HepG2 (cell line): ENCODE data around the gene ZPR1. TPM values are rescaled to one million over a fixed set of nuclear protein-coding genes. Genes with fewer than 3 reads are reported as not detected.

Experiments used
- CBFB ChIP-seq: sonication (generic); formaldehyde crosslinking; IDR thresholded peaks from 2 replicates; pipeline ENCODE4 v1.4.0; 2020; ENCODE audit warnings: missing genetic modification reagents
- CCDC6 ChIP-seq: sonication (generic); formaldehyde crosslinking; IDR thresholded peaks from 2 replicates; pipeline ENCODE4 v1.8.1; 2022; ENCODE audit warnings: mild to moderate bottlenecking, missing genetic modification reagents, moderate library complexity
- CENPBD1 ChIP-seq: sonication (generic); formaldehyde crosslinking; IDR thresholded peaks from 2 replicates; pipeline ENCODE4 v1.8.0; 2022; ENCODE audit warnings: missing genetic modification reagents, low read depth, mild to moderate bottlenecking, borderline replicate concordance
- DPF2 ChIP-seq: sonication (generic); formaldehyde crosslinking; IDR thresholded peaks from 2 replicates; pipeline ENCODE4 v1.4.0; 2020; ENCODE audit warnings: mild to moderate bottlenecking, low read depth, missing genetic modification reagents, borderline replicate concordance
- GRHL1 ChIP-seq: sonication (generic); formaldehyde crosslinking; conservative IDR thresholded peaks from 2 replicates; pipeline ENCODE4 v1.8.0; 2022; ENCODE audit warnings: missing genetic modification reagents
- HNRNPUL1 ChIP-seq: fragments of 200-400 bp; formaldehyde crosslinking; IDR thresholded peaks from 2 replicates; pipeline ENCODE4 v1.6.1; 2017; ENCODE audit warnings: low read depth, mild to moderate bottlenecking, low read length, moderate library complexity
- JUNB ChIP-seq: sonication (generic); formaldehyde crosslinking; IDR thresholded peaks from 2 replicates; pipeline ENCODE4 v1.8.0; 2022; ENCODE audit warnings: missing genetic modification reagents, mild to moderate bottlenecking, borderline replicate concordance
- KLF16 ChIP-seq, 2 experiments: sonication (generic) in 1 of 2; formaldehyde crosslinking in 1 of 2; IDR thresholded peaks; 2 replicates each; pipeline versions ENCODE4 v1.6.1 to v1.8.0; 2016 to 2023; ENCODE audit warnings: missing genetic modification reagents in 2 of 2, missing compliant biosample characterization in 1 of 2
- NFIB ChIP-seq: sonication (generic); formaldehyde crosslinking; IDR thresholded peaks from 2 replicates; pipeline ENCODE4 v1.9.0; 2021; ENCODE audit warnings: missing genetic modification reagents, mild to moderate bottlenecking, borderline replicate concordance
- SMARCE1 ChIP-seq: fragments of 450-650 bp; IDR thresholded peaks from 2 replicates; pipeline ENCODE4 v1.6.1; 2017; ENCODE audit warnings: borderline replicate concordance
- SNAI1 ChIP-seq: sonication (generic); formaldehyde crosslinking; IDR thresholded peaks from 2 replicates; pipeline ENCODE4 v1.5.0; 2020; ENCODE audit warnings: mild to moderate bottlenecking, missing genetic modification reagents, borderline replicate concordance
- SNAPC4 ChIP-seq: sonication (generic); formaldehyde crosslinking; IDR thresholded peaks from 2 replicates; pipeline ENCODE4 v1.4.0; 2020; ENCODE audit warnings: mild to moderate bottlenecking, missing genetic modification reagents
- STAG1 ChIP-seq: sonication (generic); formaldehyde crosslinking; IDR thresholded peaks from 2 replicates; pipeline ENCODE4 v1.4.0; 2020; ENCODE audit warnings: missing genetic modification reagents
- WIZ ChIP-seq: sonication (generic); formaldehyde crosslinking; IDR thresholded peaks from 2 replicates; pipeline ENCODE4 v1.5.1; 2020; ENCODE audit warnings: mild to moderate bottlenecking, missing genetic modification reagents
- ZMYM2 ChIP-seq: sonication (generic); formaldehyde crosslinking; IDR thresholded peaks from 2 replicates; pipeline ENCODE4 v1.8.0; 2022; ENCODE audit warnings: mild to moderate bottlenecking, missing genetic modification reagents
- ZNF484 ChIP-seq: sonication (generic); formaldehyde crosslinking; IDR thresholded peaks from 2 replicates; pipeline ENCODE4 v1.5.1; 2020; ENCODE audit warnings: mild to moderate bottlenecking, low read depth, missing genetic modification reagents, borderline replicate concordance
- ZNF7 ChIP-seq: IDR thresholded peaks from 2 replicates; pipeline ENCODE4 v1.6.1; 2016; ENCODE audit warnings: missing biosample characterization, missing genetic modification reagents
- ZNF761 ChIP-seq: sonication (generic); formaldehyde crosslinking; conservative IDR thresholded peaks from 2 replicates; pipeline ENCODE4 v1.4.0; 2020; ENCODE audit warnings: mild to moderate bottlenecking, missing genetic modification reagents
- ZSCAN31 ChIP-seq: sonication (generic); formaldehyde crosslinking; IDR thresholded peaks from 2 replicates; pipeline ENCODE4 v1.5.0; 2020; ENCODE audit warnings: low read depth, mild to moderate bottlenecking, missing genetic modification reagents
- polyA plus RNA-seq, 8 experiments: library from polyadenylated mRNA; depleted of rRNA in 3 of 8; stranded (reverse) in 7 of 8; unstranded in 1 of 8; fragments of >200 nt; fragmentation: Illumina TruSeq in 4 of 8; extraction: Trizol in 4 of 8; gene quantifications; 2 replicates each; pipeline versions ENCODE4 v1.2.1 to v1.2.3, GENCODE V29; 2011 to 2016; ENCODE audit warnings: low read depth in 4 of 8, missing spikeins in 1 of 8, mixed read lengths in 1 of 8; ENCODE audit not compliant: insufficient read depth in 1 of 8
- total RNA-seq, 5 experiments: library from RNA; depleted of rRNA; stranded (reverse); fragments of >200 nt; fragmentation: Illumina TruSeq; extraction: Trizol; gene quantifications; 2 replicates each; pipeline ENCODE4 v1.2.3, GENCODE V29; 2016; ENCODE audit warnings: low read depth in 1 of 5
- TF ChIP-seq, protein P1 (sequence below): sonication (generic); formaldehyde crosslinking; IDR thresholded peaks from 2 replicates; pipeline ENCODE4 v1.8.1; 2023; ENCODE audit warnings: missing genetic modification reagents, inconsistent platforms, borderline replicate concordance

The ZPR1 gene
- total and polyA plus RNA-seq, 2 of the 13 experiments (the other 11 are each of a cell fraction or from before 2014, with no cell fraction given): 40.0 to 79.3 TPM

GRCh38 chr11:116772443-116773202, 15.2 kb downstream of the ZPR1 start, which contains the start of gene BUD13 (continued):
- TF ChIP-seq NFIB (CRISPR knock-in tag) (no peak), SNAPC4 (peak; percentile 66; the same call in 1 of the 2 replicates), SNAI1 (peak; percentile 93; the same call in 1 of the 2 replicates), ZNF7 (no peak), ZNF761 (CRISPR knock-in tag) (peak; percentile 91), GRHL1 (CRISPR knock-in tag) (no peak), WIZ (peak; percentile 36; the same call in 1 of the 2 replicates), CBFB (CRISPR knock-in tag) (peak; percentile 86), ZNF484 (CRISPR knock-in tag) (no peak), CENPBD1 (CRISPR knock-in tag) (no peak; the same call in 1 of the 2 replicates), JUNB (CRISPR knock-in tag) (no peak), CCDC6 (CRISPR knock-in tag) (peak; percentile 91), STAG1 (CRISPR knock-in tag) (peak; percentile 43), ZSCAN31 (CRISPR knock-in tag) (peak; percentile 95), ZMYM2 (CRISPR knock-in tag) (peak; percentile 64; the same call in 1 of the 2 replicates), KLF16 (CRISPR knock-in tag; IDR thresholded peaks at IDR 0.05) (peak in 1 of 2 experiments; percentile 97; a peak in 2 of 4 replicates), SMARCE1 (no peak), DPF2 (CRISPR knock-in tag) (no peak), HNRNPUL1 (no peak)
- TF ChIP-seq, protein P1, sequence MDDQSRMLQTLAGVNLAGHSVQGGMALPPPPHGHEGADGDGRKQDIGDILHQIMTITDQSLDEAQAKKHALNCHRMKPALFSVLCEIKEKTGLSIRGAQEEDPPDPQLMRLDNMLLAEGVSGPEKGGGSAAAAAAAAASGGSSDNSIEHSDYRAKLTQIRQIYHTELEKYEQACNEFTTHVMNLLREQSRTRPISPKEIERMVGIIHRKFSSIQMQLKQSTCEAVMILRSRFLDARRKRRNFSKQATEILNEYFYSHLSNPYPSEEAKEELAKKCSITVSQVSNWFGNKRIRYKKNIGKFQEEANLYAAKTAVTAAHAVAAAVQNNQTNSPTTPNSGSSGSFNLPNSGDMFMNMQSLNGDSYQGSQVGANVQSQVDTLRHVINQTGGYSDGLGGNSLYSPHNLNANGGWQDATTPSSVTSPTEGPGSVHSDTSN: no peak
